T-helper 2 cell (primary cell): ENCODE measurements around the gene CD40LG.

Source experiments
- DNase-seq, 5 experiments: peaks; one replicate each; pipeline versions ENCODE4 v3.0.0 to v3.0.0-alpha.2; 2012 to 2022

Gene CD40LG

DNA sequence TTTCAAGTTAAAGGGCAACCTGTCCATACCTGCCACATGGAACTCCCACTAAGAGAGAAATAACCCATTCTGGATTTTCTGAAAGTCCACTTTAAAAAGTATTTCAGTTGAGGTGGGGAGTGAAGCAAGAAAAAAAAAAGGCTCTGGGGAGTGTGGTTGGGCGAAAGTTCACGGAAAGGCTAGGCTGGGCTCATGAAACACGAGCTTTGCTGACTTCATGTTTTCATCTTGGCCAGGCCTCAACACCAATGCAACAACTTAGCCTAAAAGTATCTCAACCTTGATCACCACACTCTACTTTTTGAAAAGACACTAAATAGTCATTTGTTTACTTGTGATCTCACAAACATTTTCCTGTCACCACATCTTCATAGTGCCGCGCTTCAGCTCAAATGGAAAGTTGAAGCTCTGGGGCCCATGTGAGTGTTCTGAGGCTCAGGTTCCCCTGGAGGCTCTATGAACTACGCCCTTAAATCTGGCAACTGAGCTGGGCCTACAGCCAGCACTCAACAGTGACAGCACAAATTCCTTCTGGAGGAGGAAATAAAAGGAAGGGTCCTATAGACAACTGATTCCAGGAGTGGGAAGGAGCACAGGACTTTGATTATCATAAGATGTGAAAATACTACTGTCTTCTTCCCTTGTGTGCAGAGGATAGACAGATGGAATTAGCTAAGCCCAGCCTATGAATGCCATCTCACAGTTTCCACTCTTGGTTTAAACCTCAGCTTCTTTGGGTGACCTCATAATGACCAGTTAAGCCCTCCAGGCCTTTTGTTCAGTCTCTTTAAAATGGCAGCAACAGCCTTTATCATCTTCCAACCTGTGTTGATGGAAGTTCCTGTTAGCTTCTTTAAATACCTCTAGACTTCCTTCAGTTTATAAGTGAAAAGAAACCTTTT is 5.1 kb downstream of the CD40LG start:
- DNase-seq, result peak in 1 of 5 experiments; percentile 81

- DNase-seq, result no peak
Observed at GRCh38 chrX:136656361-136656964, 8.5 kb downstream of the CD40LG start.

DNA sequence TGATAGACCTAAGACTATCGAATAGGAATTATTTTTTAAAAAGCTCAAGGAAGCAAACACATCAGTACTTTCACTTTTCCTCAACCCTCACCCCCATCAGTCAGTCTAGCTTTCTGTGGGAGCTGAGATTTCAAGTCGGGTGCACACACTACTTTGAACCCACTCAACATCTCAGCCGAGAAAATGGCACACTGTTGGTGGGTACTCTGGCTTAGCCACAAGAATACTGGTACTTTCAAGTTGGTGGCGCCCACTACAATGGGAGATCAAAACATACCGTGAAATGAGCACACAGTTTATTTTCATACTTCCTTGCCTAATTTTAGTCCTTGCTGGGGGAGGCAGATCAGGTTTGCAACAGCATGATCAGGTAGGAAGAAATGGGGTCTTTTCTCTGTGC is 10.2 kb downstream of the CD40LG start:
- DNase-seq, result no peak

DNA sequence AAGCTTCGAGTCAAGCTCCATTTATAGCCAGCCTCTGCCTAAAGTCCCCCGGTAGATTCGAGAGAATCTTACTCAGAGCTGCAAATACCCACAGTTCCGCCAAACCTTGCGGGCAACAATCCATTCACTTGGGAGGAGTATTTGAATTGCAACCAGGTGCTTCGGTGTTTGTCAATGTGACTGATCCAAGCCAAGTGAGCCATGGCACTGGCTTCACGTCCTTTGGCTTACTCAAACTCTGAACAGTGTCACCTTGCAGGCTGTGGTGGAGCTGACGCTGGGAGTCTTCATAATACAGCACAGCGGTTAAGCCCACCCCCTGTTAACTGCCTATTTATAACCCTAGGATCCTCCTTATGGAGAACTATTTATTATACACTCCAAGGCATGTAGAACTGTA is 11.2 kb downstream of the CD40LG start:
- DNase-seq, result peak in 1 of 5 experiments; percentile 78

DNA sequence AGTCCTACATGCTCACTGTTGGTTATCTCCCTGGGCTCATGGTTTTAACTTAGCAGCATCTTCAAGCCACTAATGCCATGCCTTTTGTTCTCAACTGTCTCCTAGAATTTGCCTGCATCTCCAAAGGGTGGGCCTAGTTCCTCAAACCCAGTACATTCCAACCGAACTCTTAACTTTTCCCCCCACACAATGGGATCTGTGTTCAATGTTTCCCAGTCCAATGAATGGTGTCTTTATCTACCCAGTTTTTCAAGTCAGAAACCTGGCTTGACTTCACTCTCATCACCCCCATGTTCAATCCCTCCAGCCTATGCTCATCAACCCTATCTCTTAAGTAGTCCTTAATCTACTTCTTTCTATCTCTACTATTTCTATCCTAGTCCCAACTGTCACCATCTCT is 12.9 kb downstream of the CD40LG start:
- DNase-seq, result no peak

GRCh38 chrX:136662104-136662503 is 14.1 kb downstream of the CD40LG start:
- peak in 1 of 5 experiments; percentile 61 for DNase-seq

- DNase-seq, result peak in 1 of 5 experiments; percentile 63
Observed at GRCh38 chrX:136662976-136663375, 15.0 kb downstream of the CD40LG start.

GRCh38 chrX:136665258-136665900 is 17.4 kb downstream of the CD40LG start:
- no peak for DNase-seq

DNA sequence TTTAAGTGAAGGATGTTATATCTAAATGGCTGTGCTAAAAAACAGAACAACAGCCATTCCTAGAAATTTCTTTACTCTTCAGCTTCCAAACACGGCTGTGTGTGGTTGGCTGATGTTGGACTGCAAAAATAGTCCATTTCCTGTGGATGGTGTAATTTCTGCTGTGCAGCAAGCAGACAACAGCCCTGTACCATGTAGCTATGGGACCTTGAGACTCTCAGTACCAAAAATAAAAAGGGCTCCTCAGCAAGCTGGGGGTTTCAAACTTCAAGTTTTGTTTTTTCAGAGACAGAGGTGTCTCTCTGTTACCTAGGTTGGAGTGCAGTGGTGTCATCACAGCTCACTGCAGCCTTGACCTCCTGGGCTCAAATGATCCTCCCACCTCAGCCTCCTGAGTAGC is 18.1 kb downstream of the CD40LG start:
- DNase-seq, result no peak

- peak in 1 of 5 experiments; percentile 78 for DNase-seq
Observed at GRCh38 chrX:136667446-136668168, 19.6 kb downstream of the CD40LG start.

DNA sequence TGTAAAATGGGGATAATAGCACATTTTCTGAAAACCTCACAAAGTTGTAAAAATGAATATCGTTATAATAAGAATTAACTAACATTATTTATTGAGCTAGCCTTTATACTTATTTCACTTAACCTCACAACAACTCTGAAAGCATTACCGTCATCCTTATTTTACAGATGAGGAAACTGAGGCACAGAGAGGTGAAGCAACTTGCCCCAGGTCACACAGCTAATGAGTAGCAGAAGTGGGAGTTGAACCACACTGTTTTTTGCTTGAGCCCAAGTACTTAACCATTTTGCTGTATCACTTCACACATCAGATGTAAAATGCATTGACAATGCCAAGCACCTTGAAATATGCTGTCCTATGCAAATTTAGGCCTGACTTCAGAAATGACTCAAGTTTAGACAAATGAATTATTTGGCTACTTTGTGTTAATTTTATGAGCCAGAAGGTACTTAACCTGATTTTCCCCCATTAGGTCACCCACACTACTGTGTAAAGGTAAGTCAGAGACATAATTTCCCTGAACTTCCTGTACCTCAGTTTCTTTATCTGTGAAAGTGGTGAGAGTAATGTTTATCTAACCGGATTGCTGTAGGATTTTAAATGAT is 23.1 kb downstream of the CD40LG start:
- no peak for DNase-seq

- peak in 2 of 5 experiments; percentile 54 to 86 for DNase-seq
Observed at GRCh38 chrX:136674270-136674985, 26.5 kb downstream of the CD40LG start.

- no peak for DNase-seq
Observed at GRCh38 chrX:136679531-136679930, 31.6 kb downstream of the CD40LG start.

DNA sequence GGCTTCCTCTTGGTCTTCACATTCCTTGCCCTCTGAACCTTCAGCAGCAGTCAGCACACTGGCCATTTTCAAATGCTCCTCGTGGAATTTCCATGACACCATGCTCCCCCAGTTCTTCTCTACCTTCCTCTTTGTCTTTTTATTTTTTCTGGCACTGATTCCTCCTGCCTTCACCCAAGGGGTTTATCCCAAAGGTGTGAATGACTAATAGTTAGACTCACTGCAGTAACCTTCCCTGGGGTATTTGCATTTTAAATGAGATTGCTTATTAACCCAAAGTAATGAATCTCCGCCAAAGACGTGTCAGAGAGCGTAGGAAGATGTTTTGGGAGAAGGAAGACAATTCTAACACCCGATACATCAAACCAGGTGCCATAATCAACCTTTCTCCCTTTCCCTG is 36.2 kb downstream of the CD40LG start:
- no peak for DNase-seq

- no peak for DNase-seq
Observed at GRCh38 chrX:136687457-136687856, 39.5 kb downstream of the CD40LG start.

DNA sequence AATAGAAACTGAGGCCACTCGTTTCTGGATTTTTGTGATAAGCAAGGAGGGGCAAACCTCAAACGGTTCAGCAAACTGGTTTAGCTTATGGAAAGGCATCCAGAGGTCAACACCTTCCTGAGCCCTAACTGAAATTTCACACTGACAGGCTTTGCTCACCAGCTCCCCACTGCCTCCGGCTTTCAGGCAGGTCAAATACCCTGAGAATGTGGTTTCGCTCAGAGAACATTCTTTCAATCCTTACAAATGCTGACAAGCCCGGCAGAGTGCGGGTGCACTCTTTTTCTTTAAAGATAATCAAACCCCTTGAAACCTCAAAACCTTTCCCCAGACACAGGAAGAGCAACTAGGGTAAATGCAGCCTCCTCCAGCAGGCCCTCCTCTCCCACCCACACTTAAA is 41.5 kb downstream of the CD40LG start:
- DNase-seq, result peak in 2 of 5 experiments; percentile 29 to 57

DNA sequence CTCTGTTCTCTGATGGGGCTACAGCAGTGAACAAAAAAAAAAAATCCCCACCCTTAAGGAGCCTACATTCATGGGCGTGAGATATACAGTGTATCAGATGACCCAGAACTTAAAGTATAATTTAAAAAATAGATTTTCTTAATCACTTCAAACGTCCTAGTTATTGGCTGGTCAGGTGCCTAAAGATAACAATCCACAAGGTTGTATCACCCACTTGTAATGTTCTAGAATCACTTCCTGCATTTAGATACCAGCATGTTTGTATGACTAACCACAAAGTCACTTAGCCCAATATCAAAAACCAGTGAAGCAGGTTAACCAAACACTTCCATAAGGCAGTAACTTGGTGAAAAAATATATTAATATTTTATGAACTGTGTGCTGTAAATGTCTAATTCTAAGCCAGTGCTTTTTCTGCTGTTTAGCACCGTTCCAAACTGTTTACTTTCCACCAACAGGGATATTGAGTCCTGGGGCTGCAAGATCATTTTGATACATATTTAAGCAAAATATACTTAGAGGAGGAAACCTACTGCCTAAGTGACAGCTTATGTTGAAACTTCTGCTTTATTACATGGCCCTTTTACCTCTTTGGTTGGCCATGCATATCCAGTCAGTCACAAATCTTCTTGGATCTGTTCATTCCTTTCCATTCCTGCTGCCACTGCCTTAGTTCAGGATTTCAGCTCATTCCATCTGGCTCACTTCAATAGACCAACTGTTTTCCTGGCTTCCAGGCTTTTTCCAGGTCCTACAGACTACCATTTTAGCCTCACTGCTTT is 43.3 kb downstream of the CD40LG start:
- DNase-seq, result peak in 2 of 5 experiments; percentile 45 to 71

DNA sequence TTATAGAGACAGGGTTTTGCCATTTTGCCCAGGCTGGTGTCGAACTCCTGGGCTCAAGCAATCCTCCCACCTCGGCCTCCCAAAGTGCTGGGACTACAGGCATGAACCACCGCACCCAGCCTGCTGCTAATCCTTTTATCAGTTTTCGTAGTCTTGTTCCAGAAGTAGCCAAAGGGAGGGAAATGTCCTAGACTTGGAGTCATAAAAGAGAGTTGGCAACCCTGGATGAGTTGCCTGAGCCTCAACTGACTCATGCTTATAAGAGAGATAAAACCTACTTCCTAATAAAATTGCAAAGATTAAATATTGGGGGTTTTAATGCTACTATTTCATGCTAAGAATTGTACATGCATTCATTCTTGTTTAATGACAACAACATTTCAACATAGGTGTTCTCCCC is 44.3 kb downstream of the CD40LG start:
- DNase-seq, result no peak

DNA sequence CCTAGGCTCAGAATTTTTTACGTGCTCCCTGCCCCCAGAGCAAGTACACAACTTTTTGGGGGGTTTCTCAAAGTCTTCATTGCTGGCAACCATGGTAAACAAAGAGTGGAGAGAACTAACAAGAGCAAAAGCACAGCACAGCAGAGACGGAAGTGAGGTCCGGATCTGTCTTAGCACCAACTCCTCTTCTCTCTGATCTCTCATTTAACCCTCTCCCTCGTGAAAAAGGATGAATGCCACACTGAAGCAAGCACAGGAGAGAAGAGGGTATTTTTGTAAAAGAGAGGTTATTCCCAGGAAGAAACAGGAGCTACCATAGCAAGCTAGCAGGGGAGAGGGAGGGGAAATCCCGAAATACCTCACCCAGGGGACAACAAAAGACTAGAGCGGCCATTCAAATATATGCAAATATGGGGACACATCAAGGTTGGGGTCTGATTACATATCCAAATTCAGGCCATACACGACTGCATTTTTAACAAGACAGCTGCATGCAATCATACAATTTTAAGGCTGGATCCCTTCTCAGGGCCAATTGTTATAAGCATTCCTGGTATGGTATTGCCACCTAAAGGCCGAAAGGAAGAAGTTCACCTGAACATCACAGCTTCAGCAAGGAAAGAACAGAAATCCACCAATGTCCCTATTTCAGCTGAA is 46.6 kb downstream of the CD40LG start:
- DNase-seq, result peak in 2 of 5 experiments; percentile 39 to 73

GRCh38 chrX:136697156-136697555 is 49.2 kb downstream of the CD40LG start:
- DNase-seq, result no peak
